Liver (tissue), 9 donors: Measurements from ENCODE around the gene FREM1. TPM values are rescaled to one million over a fixed set of nuclear protein-coding genes. Genes with fewer than 3 reads are reported as not detected.

Source experiments
- DNase-seq: peaks from one replicate; pipeline ENCODE4 v3.0.0-alpha.2; 2017; ENCODE audit warnings: low spot score
- H3K27ac ChIP-seq, 2 donors: one replicate each; pipeline ENCODE4 v1.7.0; 2013; ENCODE audit warnings: inconsistent platforms in 2 of 2, low read length in 2 of 2, control low read depth in 1 of 2, low read depth in 1 of 2, mild to moderate bottlenecking in 1 of 2
- H3K27me3 ChIP-seq, 4 donors: one replicate each; pipeline versions ENCODE4 v1.6.1 to v1.7.0; 2013; ENCODE audit warnings: low read length in 3 of 4, inconsistent platforms in 1 of 4, mild to moderate bottlenecking in 1 of 4, moderate library complexity in 1 of 4; ENCODE audit not compliant: control insufficient read depth in 4 of 4, insufficient read depth in 4 of 4
- H3K36me3 ChIP-seq, 4 donors: one replicate each; pipeline versions ENCODE4 v1.6.1 to v1.7.0; 2013; ENCODE audit warnings: low read length in 3 of 4, mild to moderate bottlenecking in 3 of 4, low read depth in 1 of 4, moderate library complexity in 1 of 4; ENCODE audit not compliant: control insufficient read depth in 4 of 4, insufficient read depth in 3 of 4
- H3K4me1 ChIP-seq, 4 donors: one replicate each; pipeline versions ENCODE4 v1.6.1 to v1.7.0; 2013; ENCODE audit warnings: low read length in 3 of 4, mild to moderate bottlenecking in 3 of 4, moderate library complexity in 1 of 4; ENCODE audit not compliant: control insufficient read depth in 4 of 4, insufficient read depth in 4 of 4
- H3K4me3 ChIP-seq, 3 donors: one replicate each; pipeline versions ENCODE4 v1.6.1 to v1.7.0; 2013; ENCODE audit warnings: low read length in 3 of 3, control low read depth in 1 of 3, low read depth in 1 of 3, mild to moderate bottlenecking in 1 of 3
- H3K9ac ChIP-seq, 2 donors: one replicate each; pipeline ENCODE4 v1.7.0; 2013; ENCODE audit warnings: low read length in 2 of 2, mild to moderate bottlenecking in 2 of 2, moderate library complexity in 2 of 2, control low read depth in 1 of 2, low read depth in 1 of 2
- H3K9me3 ChIP-seq, 4 donors: one replicate each; pipeline versions ENCODE4 v1.6.1 to v1.7.0; 2013; ENCODE audit warnings: low read length in 3 of 4; ENCODE audit not compliant: control insufficient read depth in 4 of 4
- CTCF ChIP-seq: fragments of 150-350 bp; IDR thresholded peaks from 2 replicates; pipeline ENCODE4 v1.5.1; 2017; ENCODE audit warnings: improper control_type of control experiment, low read depth, low read length; ENCODE audit not compliant: missing input control
- FOXA1 ChIP-seq: IDR thresholded peaks from 2 replicates; pipeline ENCODE4 v1.6.1; 2016; ENCODE audit warnings: antibody characterized with exemption
- GABPA ChIP-seq, 2 donors: IDR thresholded peaks in 1 of 2; conservative IDR thresholded peaks in 1 of 2; 2 replicates each; pipeline ENCODE4 v1.6.1; 2016; ENCODE audit warnings: antibody characterized with exemption in 2 of 2, mild to moderate bottlenecking in 1 of 2, moderate library complexity in 1 of 2
- HNF4A ChIP-seq, 2 donors: conservative IDR thresholded peaks; 2 replicates each; pipeline ENCODE4 v1.6.1; 2016; ENCODE audit warnings: antibody characterized with exemption in 2 of 2, mild to moderate bottlenecking in 2 of 2
- JUND ChIP-seq, 2 donors: IDR thresholded peaks; 2 replicates each; pipeline ENCODE4 v1.6.1; 2016; ENCODE audit warnings: antibody characterized with exemption in 2 of 2
- MAX ChIP-seq: IDR thresholded peaks from 2 replicates; pipeline ENCODE4 v1.6.1; 2016; ENCODE audit warnings: antibody characterized with exemption
- NR2F2 ChIP-seq: IDR thresholded peaks from 2 replicates; pipeline ENCODE4 v1.6.1; 2016; ENCODE audit warnings: antibody characterized with exemption
- RAD21 ChIP-seq, 2 donors: IDR thresholded peaks; 2 replicates each; pipeline ENCODE4 v1.6.1; 2016; ENCODE audit warnings: antibody characterized with exemption in 2 of 2, mild to moderate bottlenecking in 2 of 2
- RXRA ChIP-seq, 2 donors: IDR thresholded peaks; 2 replicates each; pipeline ENCODE4 v1.6.1; 2017 to 2018; ENCODE audit warnings: antibody characterized with exemption in 2 of 2, mild to moderate bottlenecking in 1 of 2
- TAF1 ChIP-seq: conservative IDR thresholded peaks from 2 replicates; pipeline ENCODE4 v1.6.1; 2016; ENCODE audit warnings: antibody characterized with exemption, mild to moderate bottlenecking
- WGBS: extraction: QIAGEN DNeasy Blood & Tissue Kit; methylation state at CpG from one replicate; pipeline ENCODE4 v1.1.7; 2013; 5-methylcytosine and 5-hydroxymethylcytosine counted together
- polyA plus RNA-seq, 2 donors: library from polyadenylated mRNA; stranded (reverse) in 1 of 2; unstranded in 1 of 2; fragments of 200-250 nt in 1 of 2; fragments of >200 nt in 1 of 2; fragmentation: Nextera tagmentation in 1 of 2; extraction: Ambion mirVana in 1 of 2; gene quantifications; one replicate each; pipeline versions ENCODE4 v1.2.1 to v1.2.3, GENCODE V29; 2013 to 2015
- total RNA-seq, 2 donors: library from RNA; depleted of rRNA; stranded (reverse); fragments of >200 nt; gene quantifications; one replicate each; pipeline ENCODE4 v1.2.3, GENCODE V29; 2014
- TF ChIP-seq, protein P1 (sequence below): IDR thresholded peaks from 2 replicates; pipeline ENCODE4 v1.6.1; 2016; ENCODE audit warnings: antibody characterized with exemption, mild to moderate bottlenecking
- donor health status: healthy.
- donor health status: healthy.
- donor health status: healthy.
- donor health status: healthy.
- donor health status: healthy.

Gene FREM1
- total and polyA plus RNA-seq, 4 donors = 0.39 to 4.7 (median 1.1) TPM

DNA sequence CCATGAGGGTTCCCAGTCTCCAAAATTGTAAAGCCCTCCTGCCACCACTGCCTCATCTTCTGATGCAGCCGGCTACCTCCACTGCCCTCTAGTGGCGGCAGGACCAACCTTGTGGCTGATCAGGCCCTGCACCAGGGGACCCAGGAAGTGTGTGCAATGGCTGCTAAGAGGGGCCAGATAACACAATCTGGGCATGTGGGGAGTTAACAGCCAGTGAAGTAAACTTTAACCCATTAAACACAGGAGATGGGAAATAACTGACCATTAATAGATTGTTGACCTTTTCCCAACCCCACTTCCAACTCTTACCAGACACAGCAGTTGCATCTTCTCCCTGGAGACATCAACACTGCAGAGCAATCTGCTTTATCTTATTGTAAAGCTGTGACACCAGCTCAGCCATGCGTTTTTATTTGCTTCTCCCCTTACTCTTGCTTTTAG lies 63.3 kb downstream of the FREM1 start:
- H3K27me3 ChIP-seq = peaks cover 0 to 9% (median 0%) of the 10 kb centered on the region in 4 donors
- H3K9ac ChIP-seq = no peak overlapping the region
- H3K9me3 ChIP-seq = no peaks in the 10 kb centered on the region
- H3K4me3 ChIP-seq = no peak overlapping the region
- no peak overlapping the region for H3K27ac ChIP-seq
- DNase-seq = peak; percentile 67
- 23% methylated on average over 3 of the region's 3 CpGs for WGBS
- peak in 1 of 2 donors; percentile 48 for TF ChIP-seq RAD21 (IDR thresholded peaks at IDR 0.05)
- TF ChIP-seq GABPA (IDR thresholded peaks at IDR 0.05 in 1 of 2, conservative IDR thresholded peaks at IDR 0.05 in 1 of 2) = no peak
- TF ChIP-seq CTCF = peak; percentile 19
- no peak for TF ChIP-seq RXRA (IDR thresholded peaks at IDR 0.05)
- no peaks in the 10 kb centered on the region for H3K36me3 ChIP-seq
- H3K4me1 ChIP-seq = no peaks in the 10 kb centered on the region

DNA sequence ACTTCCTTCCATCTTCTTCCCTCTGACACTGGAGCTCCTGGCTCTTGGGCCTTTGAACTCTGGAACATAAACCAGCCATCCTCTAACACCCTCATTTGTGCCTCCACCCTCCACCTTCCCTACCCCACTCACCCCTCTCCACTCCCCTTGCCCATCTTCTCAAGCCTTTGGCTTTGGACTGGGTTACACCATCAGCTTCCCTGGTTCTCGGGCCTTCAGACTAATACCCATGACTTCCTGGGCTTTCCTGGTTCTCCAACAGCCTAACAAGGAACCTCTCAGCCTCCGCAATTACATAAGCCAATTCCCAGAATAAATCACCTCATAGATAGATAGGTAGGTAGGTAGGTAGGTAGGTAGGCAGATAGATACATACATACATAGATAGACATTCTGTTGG lies 67.1 kb downstream of the FREM1 start:
- WGBS = 84% methylated on average over 2 of the region's 2 CpGs
- no peak for DNase-seq
- Histone ChIP-seq H3K27me3 (no peaks in the 10 kb centered on the region), H3K9me3 (no peaks in the 10 kb centered on the region), H3K9ac (no peak overlapping the region), H3K4me3 (no peak overlapping the region), H3K36me3 (no peaks in the 10 kb centered on the region), H3K27ac (no peak overlapping the region), H3K4me1 (no peaks in the 10 kb centered on the region)
- TF ChIP-seq FOXA1 = no peak
- no peak for TF ChIP-seq JUND (IDR thresholded peaks at IDR 0.05)
- TF ChIP-seq CTCF = no peak
- TF ChIP-seq HNF4A (conservative IDR thresholded peaks at IDR 0.05) = no peak
- no peak for TF ChIP-seq MAX
- TF ChIP-seq RXRA (IDR thresholded peaks at IDR 0.05) = no peak
- TF ChIP-seq RAD21 (IDR thresholded peaks at IDR 0.05) = no peak
- TF ChIP-seq, protein P1, sequence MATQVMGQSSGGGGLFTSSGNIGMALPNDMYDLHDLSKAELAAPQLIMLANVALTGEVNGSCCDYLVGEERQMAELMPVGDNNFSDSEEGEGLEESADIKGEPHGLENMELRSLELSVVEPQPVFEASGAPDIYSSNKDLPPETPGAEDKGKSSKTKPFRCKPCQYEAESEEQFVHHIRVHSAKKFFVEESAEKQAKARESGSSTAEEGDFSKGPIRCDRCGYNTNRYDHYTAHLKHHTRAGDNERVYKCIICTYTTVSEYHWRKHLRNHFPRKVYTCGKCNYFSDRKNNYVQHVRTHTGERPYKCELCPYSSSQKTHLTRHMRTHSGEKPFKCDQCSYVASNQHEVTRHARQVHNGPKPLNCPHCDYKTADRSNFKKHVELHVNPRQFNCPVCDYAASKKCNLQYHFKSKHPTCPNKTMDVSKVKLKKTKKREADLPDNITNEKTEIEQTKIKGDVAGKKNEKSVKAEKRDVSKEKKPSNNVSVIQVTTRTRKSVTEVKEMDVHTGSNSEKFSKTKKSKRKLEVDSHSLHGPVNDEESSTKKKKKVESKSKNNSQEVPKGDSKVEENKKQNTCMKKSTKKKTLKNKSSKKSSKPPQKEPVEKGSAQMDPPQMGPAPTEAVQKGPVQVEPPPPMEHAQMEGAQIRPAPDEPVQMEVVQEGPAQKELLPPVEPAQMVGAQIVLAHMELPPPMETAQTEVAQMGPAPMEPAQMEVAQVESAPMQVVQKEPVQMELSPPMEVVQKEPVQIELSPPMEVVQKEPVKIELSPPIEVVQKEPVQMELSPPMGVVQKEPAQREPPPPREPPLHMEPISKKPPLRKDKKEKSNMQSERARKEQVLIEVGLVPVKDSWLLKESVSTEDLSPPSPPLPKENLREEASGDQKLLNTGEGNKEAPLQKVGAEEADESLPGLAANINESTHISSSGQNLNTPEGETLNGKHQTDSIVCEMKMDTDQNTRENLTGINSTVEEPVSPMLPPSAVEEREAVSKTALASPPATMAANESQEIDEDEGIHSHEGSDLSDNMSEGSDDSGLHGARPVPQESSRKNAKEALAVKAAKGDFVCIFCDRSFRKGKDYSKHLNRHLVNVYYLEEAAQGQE = no peak
- no peak for TF ChIP-seq TAF1
- no peak for TF ChIP-seq GABPA (IDR thresholded peaks at IDR 0.05 in 1 of 2, conservative IDR thresholded peaks at IDR 0.05 in 1 of 2)
- no peak for TF ChIP-seq NR2F2
